Omental fat pad (tissue), 4 donors: ENCODE measurements around the gene SMARCD3. TPM values are rescaled to one million over a fixed set of nuclear protein-coding genes. Genes with fewer than 3 reads are reported as not detected.
A peak's percentile ranks its signal among the peaks of the same experiment; 100 is the strongest.

Source experiments
- ATAC-seq: fragments of 150-250 bp; one replicate; pipeline ENCODE4 v1.9.1; 2016; ENCODE audit warnings: mild to moderate bottlenecking, moderate library complexity; ENCODE audit not compliant: low FRiP score
- DNase-seq: peaks from one replicate; pipeline ENCODE4 v3.0.0-alpha.2; 2019; ENCODE audit warnings: low spot score
- total RNA-seq, 4 donors: library from RNA; depleted of rRNA; stranded (reverse); fragments of >200 nt; gene quantifications; one replicate each; pipeline ENCODE4 v1.1.0, GENCODE V29; 2016
- TF ChIP-seq, protein P1 (sequence below), 3 donors: fragments of 450-650 bp; IDR thresholded peaks; one replicate each; pipeline ENCODE4 v1.5.1; 2016 to 2017; ENCODE audit warnings: antibody characterized with exemption in 3 of 3, mild to moderate bottlenecking in 3 of 3, moderate library complexity in 2 of 3

The SMARCD3 gene
- total RNA-seq, 4 donors from 2014 or later: 19.7 to 57.5 (median 31.2) TPM

DNA sequence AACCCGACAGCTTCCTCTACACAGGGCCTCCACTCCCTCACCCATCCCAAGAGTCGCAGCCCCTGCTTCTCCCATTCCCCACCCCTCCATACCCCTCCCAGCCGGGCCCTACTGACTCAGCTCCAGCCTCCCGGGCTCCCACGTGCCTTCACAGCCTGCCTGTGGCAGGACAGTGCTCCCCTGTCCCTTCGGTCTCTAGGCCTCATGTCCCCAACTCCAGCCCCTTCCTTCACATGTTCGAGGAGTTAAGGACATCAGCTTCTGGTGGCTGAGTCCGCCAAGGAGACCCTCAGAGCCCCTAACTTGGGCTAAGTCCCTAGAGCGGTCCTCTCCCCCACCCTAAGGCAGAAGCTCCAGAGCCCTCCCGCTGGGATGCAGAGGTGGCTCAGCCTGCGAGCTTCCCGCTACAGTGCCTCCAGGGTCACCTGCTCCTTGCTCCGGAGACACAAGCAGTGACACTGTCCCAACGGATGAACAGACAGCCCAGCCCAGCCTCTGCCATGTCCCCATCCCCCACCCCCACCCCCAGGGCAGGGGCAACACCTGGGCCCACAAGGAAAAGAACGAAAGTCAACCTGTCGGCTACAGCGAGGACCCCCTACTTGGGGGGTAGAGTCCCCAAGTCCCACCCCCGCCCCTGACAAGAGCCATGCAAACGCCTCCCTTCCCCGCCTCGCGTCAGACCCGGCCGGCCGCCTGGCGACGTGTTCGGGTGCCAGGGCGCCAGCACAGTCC, 716 bp downstream of the SMARCD3 start:
- DNase-seq (no peak), ATAC-seq (no peak)

DNA sequence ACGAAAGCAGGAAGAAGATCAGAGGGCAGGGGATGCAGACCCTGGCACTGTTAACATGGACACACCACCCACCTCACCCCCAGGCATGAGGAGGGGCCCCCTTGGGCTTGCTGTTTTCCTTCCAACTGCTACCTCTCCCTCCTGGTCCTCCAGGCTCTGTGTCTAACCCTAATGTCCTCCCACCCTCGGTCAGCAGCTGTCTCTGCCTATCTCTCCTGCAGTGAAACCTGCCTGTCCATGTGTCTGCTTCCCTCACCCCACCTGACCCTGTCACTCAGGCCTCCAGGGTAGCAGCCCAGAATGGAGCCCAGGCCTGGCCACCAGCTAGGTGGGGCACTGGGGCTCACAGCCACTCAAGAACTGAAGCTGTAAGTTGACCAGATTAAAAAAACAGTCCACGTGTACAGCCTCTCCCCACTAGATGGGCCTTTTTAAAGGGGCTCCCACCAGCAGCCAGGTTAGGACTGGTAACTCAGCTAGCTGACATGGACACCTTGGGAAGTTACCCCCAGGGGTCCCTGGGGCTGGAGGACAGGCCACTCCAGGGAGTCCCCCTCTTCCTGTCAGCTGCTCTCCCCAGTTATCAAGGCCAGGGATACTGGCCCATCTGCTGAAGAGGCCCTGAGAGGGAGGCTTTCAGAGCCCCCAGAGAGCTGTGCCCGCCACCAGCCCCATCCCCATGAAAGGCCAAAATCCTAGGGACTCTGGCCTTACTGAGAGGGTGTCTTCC, 1.5 kb downstream of the SMARCD3 start:
- no peak for ATAC-seq
- TF ChIP-seq, protein P1, sequence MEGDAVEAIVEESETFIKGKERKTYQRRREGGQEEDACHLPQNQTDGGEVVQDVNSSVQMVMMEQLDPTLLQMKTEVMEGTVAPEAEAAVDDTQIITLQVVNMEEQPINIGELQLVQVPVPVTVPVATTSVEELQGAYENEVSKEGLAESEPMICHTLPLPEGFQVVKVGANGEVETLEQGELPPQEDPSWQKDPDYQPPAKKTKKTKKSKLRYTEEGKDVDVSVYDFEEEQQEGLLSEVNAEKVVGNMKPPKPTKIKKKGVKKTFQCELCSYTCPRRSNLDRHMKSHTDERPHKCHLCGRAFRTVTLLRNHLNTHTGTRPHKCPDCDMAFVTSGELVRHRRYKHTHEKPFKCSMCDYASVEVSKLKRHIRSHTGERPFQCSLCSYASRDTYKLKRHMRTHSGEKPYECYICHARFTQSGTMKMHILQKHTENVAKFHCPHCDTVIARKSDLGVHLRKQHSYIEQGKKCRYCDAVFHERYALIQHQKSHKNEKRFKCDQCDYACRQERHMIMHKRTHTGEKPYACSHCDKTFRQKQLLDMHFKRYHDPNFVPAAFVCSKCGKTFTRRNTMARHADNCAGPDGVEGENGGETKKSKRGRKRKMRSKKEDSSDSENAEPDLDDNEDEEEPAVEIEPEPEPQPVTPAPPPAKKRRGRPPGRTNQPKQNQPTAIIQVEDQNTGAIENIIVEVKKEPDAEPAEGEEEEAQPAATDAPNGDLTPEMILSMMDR (IDR thresholded peaks at IDR 0.05): no peak
- no peak for DNase-seq

More for the DNA sequence above, 716 bp downstream of the SMARCD3 start:
- TF ChIP-seq, protein P1 (IDR thresholded peaks at IDR 0.05): no peak

DNA sequence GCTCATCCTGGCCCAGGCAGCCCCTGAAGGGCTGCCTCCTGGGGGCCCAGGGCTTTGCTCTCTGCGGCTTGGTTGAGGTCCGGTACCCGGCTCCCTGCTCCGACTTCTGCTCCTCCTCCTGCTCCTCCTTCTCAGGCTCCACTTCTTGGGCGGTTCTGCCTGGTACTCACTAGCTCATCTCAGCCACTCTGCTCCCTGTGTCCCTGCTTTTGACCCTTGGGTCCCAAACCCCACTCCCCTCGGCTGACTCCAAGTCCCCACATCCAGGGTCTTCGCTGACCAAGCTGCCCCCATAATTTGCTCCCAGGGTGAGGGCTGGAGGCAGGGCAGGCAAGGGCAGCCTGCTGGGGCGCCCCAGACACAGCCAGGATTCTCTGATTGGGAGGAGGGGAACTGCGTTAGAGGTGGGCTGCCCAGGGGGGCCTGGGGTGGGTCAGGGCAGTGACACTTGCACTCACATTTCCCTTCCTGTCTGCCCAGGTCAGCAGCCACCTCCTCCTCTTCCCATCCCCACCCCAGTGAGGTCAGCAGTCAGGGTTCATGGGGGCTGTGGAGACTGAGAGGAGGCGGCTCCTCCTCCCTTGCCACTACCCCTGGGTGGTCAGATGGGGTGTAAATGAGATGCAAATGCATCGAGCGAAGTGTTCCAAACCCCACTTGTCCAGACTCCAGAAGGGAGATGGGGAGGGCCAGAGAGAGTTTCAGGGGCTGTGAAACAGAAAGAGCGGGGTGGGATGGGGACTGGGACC, 2.2 kb downstream of the SMARCD3 start:
- ATAC-seq (no peak), DNase-seq (no peak)
- TF ChIP-seq, protein P1 (IDR thresholded peaks at IDR 0.05): no peak

DNA sequence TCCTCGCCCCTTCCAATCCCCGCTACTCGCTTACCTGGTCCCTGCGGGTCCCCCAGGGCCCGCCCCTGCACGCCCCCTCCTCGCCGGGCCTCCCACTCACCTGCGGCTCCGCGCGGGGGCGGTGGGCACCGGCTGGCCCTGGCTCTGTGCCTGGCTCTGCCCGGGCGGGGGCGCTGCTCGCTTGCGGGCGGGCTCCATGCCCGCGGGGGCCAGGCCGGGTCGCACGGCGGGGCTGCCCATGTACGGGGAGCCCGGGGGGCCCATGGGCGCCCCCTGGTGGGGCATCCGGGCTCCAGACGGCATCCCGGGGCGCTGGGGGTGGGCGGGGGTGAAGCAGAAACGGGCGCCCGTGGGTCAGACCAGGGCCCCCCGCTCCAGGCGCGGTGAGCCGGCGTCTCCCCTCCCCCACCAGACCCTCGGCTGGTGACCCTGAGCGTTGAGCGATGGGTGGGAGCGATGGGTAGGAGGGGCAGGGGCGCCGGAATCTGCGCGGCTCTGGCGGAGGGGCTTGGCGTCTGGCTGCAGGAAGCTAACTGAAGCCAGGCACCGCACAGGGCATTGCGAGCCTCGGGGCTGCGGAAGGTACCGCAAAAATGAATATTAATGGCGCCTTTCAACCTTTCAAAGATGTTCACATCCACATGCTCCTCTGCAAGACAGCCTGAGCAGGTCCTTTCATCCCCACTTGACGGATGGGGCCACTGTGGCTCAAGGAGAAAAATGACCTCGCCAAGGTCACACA, 3.0 kb downstream of the SMARCD3 start:
- DNase-seq (no peak), ATAC-seq (no peak)
- TF ChIP-seq, protein P1 (IDR thresholded peaks at IDR 0.05): no peak

DNA sequence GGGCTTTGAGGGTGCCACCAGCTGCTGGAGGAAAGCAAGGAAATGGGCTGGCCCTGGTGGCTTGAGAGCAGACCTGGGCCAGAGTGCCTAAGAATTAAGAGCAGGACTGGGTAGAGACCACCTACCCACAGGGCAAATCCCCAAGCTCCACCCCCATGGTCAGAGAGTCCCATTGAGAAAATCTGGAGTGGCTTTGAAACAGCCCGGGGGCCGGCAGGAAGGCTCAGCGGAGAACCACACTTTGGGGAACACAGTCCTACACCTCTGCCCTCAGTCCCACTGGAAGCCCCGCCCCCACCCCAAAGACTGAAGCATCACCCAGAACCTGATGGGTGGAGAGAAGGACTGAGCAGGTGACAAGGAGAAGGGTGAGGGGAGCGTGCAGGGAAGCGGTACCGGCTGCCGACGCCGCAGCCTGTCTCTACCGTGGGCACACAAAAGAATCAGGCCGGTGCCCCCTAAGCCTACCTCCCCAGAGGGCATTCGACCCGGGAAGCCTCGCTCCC, 3.6 kb downstream of the SMARCD3 start:
- DNase-seq (no peak), ATAC-seq (no peak)
- TF ChIP-seq, protein P1 (IDR thresholded peaks at IDR 0.05): no peak

DNA sequence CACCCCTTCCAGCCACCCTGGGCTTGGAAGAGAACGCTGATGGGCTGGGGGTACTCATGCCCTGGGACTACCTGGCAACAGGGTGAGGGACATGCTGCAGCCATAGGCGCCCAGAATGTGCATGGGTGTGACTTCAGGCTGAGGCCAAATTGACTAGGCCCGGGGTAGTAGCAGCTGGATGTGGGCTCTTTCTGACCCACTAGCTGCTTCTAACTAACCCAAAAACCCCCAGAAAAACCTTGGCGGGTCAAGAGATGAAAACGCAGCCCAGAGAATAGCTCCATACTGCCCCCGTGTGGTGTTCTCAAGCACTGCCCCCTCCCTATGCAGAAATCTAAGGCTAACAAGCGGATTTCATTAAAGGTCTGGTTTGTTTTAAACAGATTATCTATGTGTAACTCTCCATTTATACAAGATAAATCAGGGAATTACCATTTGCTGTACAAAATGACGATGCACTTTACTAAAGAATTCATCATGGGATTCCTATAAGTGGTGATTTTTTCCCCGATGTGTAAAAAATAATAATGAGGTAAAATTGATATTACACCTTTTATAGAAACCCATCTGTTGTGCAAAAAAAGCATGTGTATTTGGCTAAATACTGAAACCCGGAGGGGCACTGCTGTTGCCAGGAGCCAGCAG, 4.2 kb downstream of the SMARCD3 start:
- TF ChIP-seq, protein P1 (IDR thresholded peaks at IDR 0.05): peak in 1 of 3 donors; percentile 26
- DNase-seq (no peak), ATAC-seq (peak; percentile 20)
